ENCODE data around the gene SLIT1. TPM values are rescaled to one million over a fixed set of nuclear protein-coding genes. Genes with fewer than 3 reads are reported as not detected.

Gene SLIT1
- total RNA-seq, 1 donor from 2014 or later, result 0.12 TPM

GRCh38 chr10:97195706-97196222 is 10.0 kb upstream of the SLIT1 start:
- peak overlapping the region; percentile 55 for H3K4me3 ChIP-seq (ENCODE audit: low read depth, low read length)
- TF ChIP-seq, protein P1, sequence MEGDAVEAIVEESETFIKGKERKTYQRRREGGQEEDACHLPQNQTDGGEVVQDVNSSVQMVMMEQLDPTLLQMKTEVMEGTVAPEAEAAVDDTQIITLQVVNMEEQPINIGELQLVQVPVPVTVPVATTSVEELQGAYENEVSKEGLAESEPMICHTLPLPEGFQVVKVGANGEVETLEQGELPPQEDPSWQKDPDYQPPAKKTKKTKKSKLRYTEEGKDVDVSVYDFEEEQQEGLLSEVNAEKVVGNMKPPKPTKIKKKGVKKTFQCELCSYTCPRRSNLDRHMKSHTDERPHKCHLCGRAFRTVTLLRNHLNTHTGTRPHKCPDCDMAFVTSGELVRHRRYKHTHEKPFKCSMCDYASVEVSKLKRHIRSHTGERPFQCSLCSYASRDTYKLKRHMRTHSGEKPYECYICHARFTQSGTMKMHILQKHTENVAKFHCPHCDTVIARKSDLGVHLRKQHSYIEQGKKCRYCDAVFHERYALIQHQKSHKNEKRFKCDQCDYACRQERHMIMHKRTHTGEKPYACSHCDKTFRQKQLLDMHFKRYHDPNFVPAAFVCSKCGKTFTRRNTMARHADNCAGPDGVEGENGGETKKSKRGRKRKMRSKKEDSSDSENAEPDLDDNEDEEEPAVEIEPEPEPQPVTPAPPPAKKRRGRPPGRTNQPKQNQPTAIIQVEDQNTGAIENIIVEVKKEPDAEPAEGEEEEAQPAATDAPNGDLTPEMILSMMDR (conservative IDR thresholded peaks at IDR 0.05; ENCODE audit: low read depth, low read length), result no peak
- DNase-seq (ENCODE audit: low read depth), result no peak

- H3K4me3 ChIP-seq (ENCODE audit: low read depth, low read length), result no peak overlapping the region
- no peak for DNase-seq (ENCODE audit: low read depth)
- TF ChIP-seq, protein P1 (conservative IDR thresholded peaks at IDR 0.05; ENCODE audit: low read depth, low read length), result no peak
These were observed 7.2 kb upstream of the SLIT1 start for GRCh38 chr10:97192952-97193435.

GRCh38 chr10:97190450-97190849 is 4.7 kb upstream of the SLIT1 start:
- no peak overlapping the region for H3K4me3 ChIP-seq (ENCODE audit: low read depth, low read length)
- DNase-seq (ENCODE audit: low read depth), result no peak
- TF ChIP-seq, protein P1 (conservative IDR thresholded peaks at IDR 0.05; ENCODE audit: low read depth, low read length), result no peak

- no peak for DNase-seq (ENCODE audit: low read depth)
- TF ChIP-seq, protein P1 (conservative IDR thresholded peaks at IDR 0.05; ENCODE audit: low read depth, low read length), result no peak
- no peak overlapping the region for H3K4me3 ChIP-seq (ENCODE audit: low read depth, low read length)
These were observed 2.5 kb upstream of the SLIT1 start for GRCh38 chr10:97188261-97188711.

- TF ChIP-seq, protein P1 (conservative IDR thresholded peaks at IDR 0.05; ENCODE audit: low read depth, low read length), result no peak
- DNase-seq (ENCODE audit: low read depth), result no peak
- H3K4me3 ChIP-seq (ENCODE audit: low read depth, low read length), result no peak overlapping the region
These were observed 1.2 kb upstream of the SLIT1 start for GRCh38 chr10:97186911-97187310.

GRCh38 chr10:97184971-97185325 is 811 bp downstream of the SLIT1 start:
- TF ChIP-seq, protein P1 (conservative IDR thresholded peaks at IDR 0.05; ENCODE audit: low read depth, low read length), result no peak
- no peak overlapping the region for H3K4me3 ChIP-seq (ENCODE audit: low read depth, low read length)
- no peak for DNase-seq (ENCODE audit: low read depth)

GRCh38 chr10:97183314-97183713 is 2.4 kb downstream of the SLIT1 start:
- no peak for DNase-seq (ENCODE audit: low read depth)
- TF ChIP-seq, protein P1 (conservative IDR thresholded peaks at IDR 0.05; ENCODE audit: low read depth, low read length), result no peak
- no peak overlapping the region for H3K4me3 ChIP-seq (ENCODE audit: low read depth, low read length)
